Measurements from ENCODE around the gene ATP1A4.

DNA sequence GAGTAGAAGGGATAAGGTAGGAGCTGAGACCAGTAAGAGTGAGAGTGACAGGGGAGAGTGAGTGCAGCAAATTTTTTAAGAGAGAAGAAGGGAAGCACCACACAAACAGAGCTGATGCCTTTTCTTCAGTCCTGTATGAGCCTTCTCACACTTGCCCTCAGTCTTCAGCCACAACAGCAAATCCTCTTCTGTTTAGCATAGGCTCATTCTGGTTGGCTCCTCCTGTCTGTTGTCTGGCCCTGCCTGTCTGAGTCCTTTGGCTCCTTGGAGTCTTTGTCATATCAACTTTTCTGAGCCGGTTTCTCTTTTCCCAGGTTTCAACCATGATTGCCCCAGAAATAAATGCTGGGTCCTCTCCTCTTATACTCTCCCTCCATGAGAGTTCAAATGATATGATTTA, 26.3 kb downstream of the ATP1A4 start:
- TF ChIP-seq ZNF207 (IDR thresholded peaks at IDR 0.05; ENCODE audit: borderline replicate concordance) (no peak), POLR2A (IDR thresholded peaks at IDR 0.05; ENCODE audit: insufficient read depth in 1 of 2, low read depth in 2 of 2, low read length in 2 of 2) (no peak), ZNF282 (IDR thresholded peaks at IDR 0.05; ENCODE audit: partially characterized antibody) (no peak), ZSCAN29 (CRISPR knock-in tag; conservative IDR thresholded peaks at IDR 0.05) (no peak), SATB2 (CRISPR knock-in tag; IDR thresholded peaks at IDR 0.05) (no peak), TAF1 (CRISPR knock-in tag; IDR thresholded peaks at IDR 0.05) (no peak), TCF12 (IDR thresholded peaks at IDR 0.05) (no peak), TCF12 (CRISPR knock-in tag; IDR thresholded peaks at IDR 0.05) (no peak)
- TF ChIP-seq, protein P1, sequence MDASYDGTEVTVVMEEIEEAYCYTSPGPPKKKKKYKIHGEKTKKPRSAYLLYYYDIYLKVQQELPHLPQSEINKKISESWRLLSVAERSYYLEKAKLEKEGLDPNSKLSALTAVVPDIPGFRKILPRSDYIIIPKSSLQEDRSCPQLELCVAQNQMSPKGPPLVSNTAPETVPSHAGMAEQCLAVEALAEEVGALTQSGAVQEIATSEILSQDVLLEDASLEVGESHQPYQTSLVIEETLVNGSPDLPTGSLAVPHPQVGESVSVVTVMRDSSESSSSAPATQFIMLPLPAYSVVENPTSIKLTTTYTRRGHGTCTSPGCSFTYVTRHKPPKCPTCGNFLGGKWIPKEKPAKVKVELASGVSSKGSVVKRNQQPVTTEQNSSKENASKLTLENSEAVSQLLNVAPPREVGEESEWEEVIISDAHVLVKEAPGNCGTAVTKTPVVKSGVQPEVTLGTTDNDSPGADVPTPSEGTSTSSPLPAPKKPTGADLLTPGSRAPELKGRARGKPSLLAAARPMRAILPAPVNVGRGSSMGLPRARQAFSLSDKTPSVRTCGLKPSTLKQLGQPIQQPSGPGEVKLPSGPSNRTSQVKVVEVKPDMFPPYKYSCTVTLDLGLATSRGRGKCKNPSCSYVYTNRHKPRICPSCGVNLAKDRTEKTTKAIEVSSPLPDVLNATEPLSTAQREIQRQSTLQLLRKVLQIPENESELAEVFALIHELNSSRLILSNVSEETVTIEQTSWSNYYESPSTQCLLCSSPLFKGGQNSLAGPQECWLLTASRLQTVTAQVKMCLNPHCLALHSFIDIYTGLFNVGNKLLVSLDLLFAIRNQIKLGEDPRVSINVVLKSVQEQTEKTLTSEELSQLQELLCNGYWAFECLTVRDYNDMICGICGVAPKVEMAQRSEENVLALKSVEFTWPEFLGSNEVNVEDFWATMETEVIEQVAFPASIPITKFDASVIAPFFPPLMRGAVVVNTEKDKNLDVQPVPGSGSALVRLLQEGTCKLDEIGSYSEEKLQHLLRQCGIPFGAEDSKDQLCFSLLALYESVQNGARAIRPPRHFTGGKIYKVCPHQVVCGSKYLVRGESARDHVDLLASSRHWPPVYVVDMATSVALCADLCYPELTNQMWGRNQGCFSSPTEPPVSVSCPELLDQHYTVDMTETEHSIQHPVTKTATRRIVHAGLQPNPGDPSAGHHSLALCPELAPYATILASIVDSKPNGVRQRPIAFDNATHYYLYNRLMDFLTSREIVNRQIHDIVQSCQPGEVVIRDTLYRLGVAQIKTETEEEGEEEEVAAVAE (CRISPR knock-in tag; IDR thresholded peaks at IDR 0.05; ENCODE audit: borderline replicate concordance), result no peak
- TF ChIP-seq, protein P2, sequence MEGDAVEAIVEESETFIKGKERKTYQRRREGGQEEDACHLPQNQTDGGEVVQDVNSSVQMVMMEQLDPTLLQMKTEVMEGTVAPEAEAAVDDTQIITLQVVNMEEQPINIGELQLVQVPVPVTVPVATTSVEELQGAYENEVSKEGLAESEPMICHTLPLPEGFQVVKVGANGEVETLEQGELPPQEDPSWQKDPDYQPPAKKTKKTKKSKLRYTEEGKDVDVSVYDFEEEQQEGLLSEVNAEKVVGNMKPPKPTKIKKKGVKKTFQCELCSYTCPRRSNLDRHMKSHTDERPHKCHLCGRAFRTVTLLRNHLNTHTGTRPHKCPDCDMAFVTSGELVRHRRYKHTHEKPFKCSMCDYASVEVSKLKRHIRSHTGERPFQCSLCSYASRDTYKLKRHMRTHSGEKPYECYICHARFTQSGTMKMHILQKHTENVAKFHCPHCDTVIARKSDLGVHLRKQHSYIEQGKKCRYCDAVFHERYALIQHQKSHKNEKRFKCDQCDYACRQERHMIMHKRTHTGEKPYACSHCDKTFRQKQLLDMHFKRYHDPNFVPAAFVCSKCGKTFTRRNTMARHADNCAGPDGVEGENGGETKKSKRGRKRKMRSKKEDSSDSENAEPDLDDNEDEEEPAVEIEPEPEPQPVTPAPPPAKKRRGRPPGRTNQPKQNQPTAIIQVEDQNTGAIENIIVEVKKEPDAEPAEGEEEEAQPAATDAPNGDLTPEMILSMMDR (CRISPR knock-in tag; IDR thresholded peaks at IDR 0.05), result no peak

Data from HepG2 (cell line).